C4-2B (cell line): ENCODE measurements around the gene LYSET.

Experiments used
- CTCF ChIP-seq: fragments of 450-650 bp; conservative IDR thresholded peaks from 2 replicates; pipeline ENCODE4 v1.5.1; 2017; ENCODE audit warnings: mild to moderate bottlenecking
- ZFX ChIP-seq: fragments of 450-650 bp; IDR thresholded peaks from 2 replicates; pipeline ENCODE4 v1.6.1; 2017

GRCh38 chr14:93185349-93185720 is 218 bp downstream of the LYSET start:
- no peak for TF ChIP-seq CTCF
- TF ChIP-seq ZFX, result no peak
